Upper lobe of right lung (tissue), 1 donor: Measurements from ENCODE around the gene GNPTG. TPM values are rescaled to one million over a fixed set of nuclear protein-coding genes. Genes with fewer than 3 reads are reported as not detected.

ENCODE experiments used
- ATAC-seq: fragments of 200-7000 bp; cut with Tn5 transposase; one replicate; pipeline ENCODE4 v1.9.1; 2020; ENCODE audit warnings: mild to moderate bottlenecking, moderate library complexity
- DNase-seq: peaks from one replicate; pipeline ENCODE4 v3.0.0-alpha.2; 2020
- H3K27ac ChIP-seq: fragments of 200-600 bp; one replicate; pipeline ENCODE4 v1.8.0; 2022
- H3K27me3 ChIP-seq: fragments of 200-600 bp; one replicate; pipeline ENCODE4 v1.8.0; 2022; ENCODE audit warnings: mild to moderate bottlenecking
- H3K36me3 ChIP-seq: fragments of 200-600 bp; one replicate; pipeline ENCODE4 v1.8.0; 2022
- H3K4me1 ChIP-seq: fragments of 200-600 bp; one replicate; pipeline ENCODE4 v1.8.0; 2022
- H3K4me3 ChIP-seq: fragments of 200-600 bp; one replicate; pipeline ENCODE4 v1.8.0; 2022; ENCODE audit warnings: mild to moderate bottlenecking
- H3K9me3 ChIP-seq: fragments of 200-600 bp; one replicate; pipeline ENCODE4 v1.8.0; 2022
- intact Hi-C: fragments of 100-400 bp; cut with DNase I; formaldehyde crosslinking; loops from one replicate; pipeline ENCODE4 v1.11.0; 2022
- total RNA-seq: library from RNA; stranded (reverse); fragmentation: NEBNext Ultra II Directional; extraction: Animal tissue kit (Norgen Biotek cat#: 25700); gene quantifications from one replicate; pipeline ENCODE4 v1.2.1, GENCODE V29; 2021
- TF ChIP-seq, protein P1 (sequence below): fragments of 200-600 bp; IDR thresholded peaks from one replicate; pipeline ENCODE4 v1.8.0; 2022; ENCODE audit warnings: antibody characterized with exemption
- donor health status: DM: no; HTN: yes; CAD: no; lungs with severe emphysema.

Gene GNPTG
- total RNA-seq, 1 donor from 2014 or later, result 82.9 TPM

DNA sequence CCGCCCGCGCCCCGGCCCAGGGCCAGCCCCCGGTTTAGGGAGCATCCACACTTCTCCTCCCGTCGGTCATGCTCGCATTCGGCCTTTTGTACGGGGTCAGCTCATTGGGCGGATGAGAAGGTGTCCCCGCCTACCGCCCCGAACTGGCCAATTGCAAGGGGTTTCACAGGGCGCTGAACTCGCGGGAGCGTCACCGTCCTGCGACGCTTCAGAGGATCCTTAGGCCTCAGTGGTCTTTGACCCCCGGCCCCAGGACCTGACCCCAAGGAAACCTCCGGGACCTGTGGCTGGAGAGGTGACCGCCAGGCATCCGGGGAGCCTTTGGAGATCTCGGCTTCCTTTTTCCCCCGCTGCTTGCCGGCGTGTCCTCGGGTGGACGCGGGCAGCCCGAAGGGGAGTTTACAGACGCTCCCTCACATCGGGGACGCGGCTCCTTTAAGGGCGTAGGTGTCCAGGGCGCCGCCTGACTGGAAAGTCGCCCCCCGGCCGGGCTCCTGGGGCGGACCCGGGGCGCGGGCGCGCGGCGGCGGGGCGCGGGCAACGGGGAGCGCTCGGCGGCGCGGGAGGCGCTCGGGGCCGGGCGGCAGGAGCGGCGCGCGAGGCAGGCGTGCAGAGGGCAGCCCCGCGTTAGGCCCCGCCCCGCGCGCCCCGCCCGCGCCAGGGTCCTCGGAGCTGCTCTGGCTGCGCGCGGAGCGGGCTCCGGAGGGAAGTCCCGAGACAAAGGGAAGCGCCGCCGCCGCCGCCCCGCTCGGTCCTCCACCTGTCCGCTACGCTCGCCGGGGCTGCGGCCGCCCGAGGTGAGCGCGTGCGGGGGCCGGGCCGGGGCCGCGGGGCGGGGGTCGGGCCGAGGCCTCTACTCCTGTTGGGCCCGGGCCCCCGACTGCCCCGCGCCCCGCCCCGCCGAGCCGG is 42.5 kb upstream of the GNPTG start, which contains the start of gene UBE2I:
Gene UBE2I, plus strand, starts transcription at position 660 of the 909 bp plus-strand sequence. CDS start 4,395 bp downstream, outside the sequence.
- TF ChIP-seq, protein P1, sequence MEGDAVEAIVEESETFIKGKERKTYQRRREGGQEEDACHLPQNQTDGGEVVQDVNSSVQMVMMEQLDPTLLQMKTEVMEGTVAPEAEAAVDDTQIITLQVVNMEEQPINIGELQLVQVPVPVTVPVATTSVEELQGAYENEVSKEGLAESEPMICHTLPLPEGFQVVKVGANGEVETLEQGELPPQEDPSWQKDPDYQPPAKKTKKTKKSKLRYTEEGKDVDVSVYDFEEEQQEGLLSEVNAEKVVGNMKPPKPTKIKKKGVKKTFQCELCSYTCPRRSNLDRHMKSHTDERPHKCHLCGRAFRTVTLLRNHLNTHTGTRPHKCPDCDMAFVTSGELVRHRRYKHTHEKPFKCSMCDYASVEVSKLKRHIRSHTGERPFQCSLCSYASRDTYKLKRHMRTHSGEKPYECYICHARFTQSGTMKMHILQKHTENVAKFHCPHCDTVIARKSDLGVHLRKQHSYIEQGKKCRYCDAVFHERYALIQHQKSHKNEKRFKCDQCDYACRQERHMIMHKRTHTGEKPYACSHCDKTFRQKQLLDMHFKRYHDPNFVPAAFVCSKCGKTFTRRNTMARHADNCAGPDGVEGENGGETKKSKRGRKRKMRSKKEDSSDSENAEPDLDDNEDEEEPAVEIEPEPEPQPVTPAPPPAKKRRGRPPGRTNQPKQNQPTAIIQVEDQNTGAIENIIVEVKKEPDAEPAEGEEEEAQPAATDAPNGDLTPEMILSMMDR, result no peak
- H3K9me3 ChIP-seq, result no peaks in the 10 kb centered on the region
- DNase-seq (peak; percentile 97), ATAC-seq (peak; percentile 91)
- intact Hi-C loops, result no loop called here
- H3K27me3 ChIP-seq, result no peaks in the 10 kb centered on the region
- peaks cover 27% of the 10 kb centered on the region for H3K4me1 ChIP-seq
- peaks cover 13% of the 10 kb centered on the region for H3K36me3 ChIP-seq
- H3K4me3 ChIP-seq, result peak within 1 kb of the TSS; percentile 72
- peak within 1 kb of the TSS; percentile 98 for H3K27ac ChIP-seq

DNA sequence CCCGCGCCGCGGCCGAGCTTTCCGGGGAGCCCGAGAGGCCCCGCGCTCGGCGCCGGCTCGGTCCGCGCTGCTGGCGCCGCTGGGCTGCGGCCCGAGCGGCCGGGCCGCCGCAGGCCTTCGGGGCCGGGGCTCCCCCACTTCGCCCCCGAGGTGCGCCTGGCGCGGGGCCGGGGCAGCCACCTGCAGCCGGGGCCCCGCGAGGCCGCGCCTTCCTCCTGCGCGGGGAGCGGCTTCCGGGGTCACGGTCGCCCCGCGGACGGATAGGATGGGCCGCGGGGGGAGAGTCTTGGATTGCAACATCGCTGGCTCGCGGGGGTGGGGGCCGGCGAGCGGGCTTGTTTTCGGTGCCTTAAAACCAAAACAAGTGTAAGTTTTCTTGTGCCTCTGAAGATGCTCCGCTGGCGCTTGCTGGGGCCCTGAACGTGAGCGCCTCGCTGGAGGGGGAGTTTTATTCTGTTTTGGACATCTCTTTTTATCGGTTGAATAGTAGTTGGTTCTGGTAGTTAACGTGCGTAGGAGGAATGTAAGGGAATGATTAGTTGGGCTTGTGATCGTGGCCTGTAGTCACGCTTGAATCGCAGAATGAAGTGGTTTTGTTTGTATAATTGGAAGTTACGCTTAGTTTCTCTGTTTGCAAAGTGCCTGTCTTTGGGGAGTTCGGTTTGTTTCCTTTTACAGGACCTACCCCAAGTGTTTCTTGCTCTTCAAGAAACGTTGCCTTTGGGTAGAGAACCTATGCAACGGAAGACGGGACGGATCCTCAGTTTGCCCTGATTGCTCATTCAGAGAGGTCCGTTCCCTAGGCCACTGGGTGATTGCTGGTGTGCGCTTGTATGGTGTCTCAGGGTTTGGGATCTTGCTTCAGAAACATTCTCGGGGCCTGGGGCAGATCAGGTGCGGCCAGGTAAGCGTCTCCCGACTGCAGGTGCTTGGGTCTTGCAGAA is 41.6 kb upstream of the GNPTG start:
- Histone ChIP-seq H3K27ac (peak overlapping the region; percentile 73), H3K4me1 (peaks cover 27% of the 10 kb centered on the region), H3K36me3 (peaks cover 22% of the 10 kb centered on the region), H3K9me3 (no peaks in the 10 kb centered on the region), H3K4me3 (peak overlapping the region; percentile 72), H3K27me3 (no peaks in the 10 kb centered on the region)
- DNase-seq, result peak; percentile 87
- intact Hi-C loops, result no loop called here
- TF ChIP-seq, protein P1, result no peak
- peak; percentile 5 for ATAC-seq

DNA sequence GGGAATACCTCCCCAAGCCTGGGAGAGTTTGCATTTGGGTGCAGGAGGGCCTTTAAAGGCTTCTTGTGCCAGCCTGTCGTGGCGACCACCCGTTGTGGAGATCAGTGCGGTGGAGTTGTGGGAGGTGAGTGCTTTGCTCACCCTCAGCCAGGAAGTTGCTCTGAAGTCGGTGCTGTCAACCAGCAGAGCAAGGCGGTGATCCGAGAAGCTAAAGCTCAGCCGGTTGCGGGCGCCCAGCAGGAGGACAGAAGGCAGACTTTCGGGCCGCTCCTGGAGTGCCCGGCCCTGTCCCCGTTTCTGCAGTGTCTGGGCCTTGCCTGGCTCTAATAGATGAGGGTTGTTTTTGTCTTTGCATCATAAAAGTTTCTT is 40.9 kb upstream of the GNPTG start:
- Histone ChIP-seq H3K4me1 (peaks cover 27% of the 10 kb centered on the region), H3K36me3 (peaks cover 29% of the 10 kb centered on the region), H3K4me3 (peak overlapping the region; percentile 72), H3K9me3 (no peaks in the 10 kb centered on the region), H3K27ac (peak overlapping the region; percentile 73), H3K27me3 (no peaks in the 10 kb centered on the region)
- intact Hi-C loops, result no loop called here
- no peak for DNase-seq
- no peak for ATAC-seq
- TF ChIP-seq, protein P1, result no peak

DNA sequence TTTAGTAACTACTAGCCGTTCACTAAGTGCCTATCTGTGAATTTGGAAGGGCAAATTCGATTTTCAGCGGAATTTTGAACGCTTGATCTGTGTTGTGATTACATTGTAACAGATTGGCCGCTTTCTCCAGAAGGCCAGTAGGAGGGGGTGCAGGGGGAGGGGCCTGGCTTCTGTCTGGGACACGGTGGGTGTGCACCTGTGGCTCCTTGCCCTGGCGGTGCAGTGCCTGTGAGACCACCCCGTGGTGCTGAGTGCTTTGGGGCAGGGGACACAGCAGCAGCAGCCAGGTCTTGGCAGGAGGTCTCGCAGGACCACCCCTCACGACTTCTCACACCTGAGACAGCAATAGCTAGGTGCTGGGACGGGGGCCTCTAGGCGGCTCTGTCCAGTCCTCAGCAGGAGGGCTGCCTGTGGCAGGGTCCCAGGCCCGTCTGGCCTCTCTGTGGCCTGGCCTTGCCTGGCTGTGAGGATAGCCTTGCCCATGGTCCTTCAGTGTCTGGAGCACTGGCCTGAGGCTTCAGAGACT is 40.5 kb upstream of the GNPTG start:
- Histone ChIP-seq H3K27me3 (no peaks in the 10 kb centered on the region), H3K4me1 (peaks cover 27% of the 10 kb centered on the region), H3K27ac (peak overlapping the region; percentile 11), H3K4me3 (peak overlapping the region; percentile 72), H3K36me3 (peaks cover 33% of the 10 kb centered on the region), H3K9me3 (no peaks in the 10 kb centered on the region)
- TF ChIP-seq, protein P1, result no peak
- intact Hi-C loops, result no loop called here
- no peak for DNase-seq
- ATAC-seq, result no peak

DNA sequence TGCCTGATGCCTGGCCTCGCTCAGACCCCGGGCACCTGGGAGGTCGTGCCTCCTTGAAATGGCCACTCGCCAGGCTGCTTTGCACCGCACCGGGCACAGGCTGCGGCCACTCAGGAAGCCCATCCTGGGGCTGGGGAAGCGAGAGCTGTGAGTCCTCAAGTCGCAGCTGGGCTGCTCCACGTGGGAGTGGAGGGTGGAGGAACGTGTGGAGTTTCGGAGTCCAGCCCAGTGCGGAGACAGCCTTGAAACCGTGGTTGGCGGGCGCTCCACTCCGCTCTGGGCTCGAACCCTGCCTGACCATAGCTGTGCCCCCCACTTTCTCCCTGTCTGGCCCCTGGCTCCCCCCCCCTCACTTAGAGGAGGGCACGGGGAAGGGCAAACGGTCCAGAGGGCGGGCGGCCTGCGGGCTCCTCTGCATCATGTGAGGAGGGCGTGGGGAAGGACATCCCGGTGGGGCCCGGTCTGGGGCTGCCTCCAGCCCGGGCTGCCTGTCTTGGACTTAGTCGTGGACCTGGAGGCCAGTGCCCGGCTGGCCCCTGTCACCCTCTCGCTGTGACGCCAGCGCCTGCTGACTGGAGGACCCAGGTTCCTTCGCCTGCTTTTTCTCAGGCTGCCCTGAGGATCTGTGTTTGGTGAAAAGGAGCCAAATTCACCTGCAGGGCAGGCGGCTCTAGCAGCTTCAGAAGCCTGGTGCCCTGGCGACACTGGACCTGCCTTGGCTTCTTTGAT is 39.8 kb upstream of the GNPTG start:
- H3K27ac ChIP-seq, result no peak overlapping the region
- H3K4me1 ChIP-seq, result peaks cover 27% of the 10 kb centered on the region
- peaks cover 39% of the 10 kb centered on the region for H3K36me3 ChIP-seq
- TF ChIP-seq, protein P1, result no peak
- no peaks in the 10 kb centered on the region for H3K27me3 ChIP-seq
- H3K9me3 ChIP-seq, result no peaks in the 10 kb centered on the region
- H3K4me3 ChIP-seq, result peak overlapping the region; percentile 72
- intact Hi-C loops, result no loop called here
- no peak for DNase-seq
- ATAC-seq, result no peak
